NT2/D1 (cell line): ENCODE data around the gene ZNF750.

Experiments
- DNase-seq: peaks from one replicate; pipeline ENCODE4 v3.0.0-alpha.2; 2011; ENCODE audit warnings: low read depth, low spot score
- H3K27me3 ChIP-seq: 2 replicates; pipeline ENCODE4 v1.6.0; 2011; ENCODE audit warnings: mild to moderate bottlenecking; ENCODE audit not compliant: insufficient read length, insufficient read depth
- H3K36me3 ChIP-seq: 2 replicates; pipeline ENCODE4 v1.6.1; 2011; ENCODE audit warnings: mild to moderate bottlenecking, low read length, mixed read lengths; ENCODE audit not compliant: insufficient read depth, insufficient read length
- H3K4me1 ChIP-seq: 2 replicates; pipeline ENCODE4 v1.5.1; 2011; ENCODE audit not compliant: insufficient read depth, insufficient read length
- H3K4me3 ChIP-seq: 2 replicates; pipeline ENCODE4 v1.5.1; 2011; ENCODE audit warnings: low read depth; ENCODE audit not compliant: insufficient read length
- H3K9ac ChIP-seq: 2 replicates; pipeline ENCODE4 v1.6.0; 2011; ENCODE audit warnings: low read depth; ENCODE audit not compliant: insufficient read length
- H3K9me3 ChIP-seq: 2 replicates; pipeline ENCODE4 v1.5.1; 2011; ENCODE audit warnings: mild to moderate bottlenecking, low read length; ENCODE audit not compliant: insufficient read depth
- SUZ12 ChIP-seq: IDR thresholded peaks from 2 replicates; pipeline ENCODE4 v1.6.1; 2011; ENCODE audit not compliant: insufficient read length, insufficient read depth; ENCODE audit errors: extremely low read depth
- YY1 ChIP-seq: IDR thresholded peaks from 2 replicates; pipeline ENCODE4 v1.6.1; 2011; ENCODE audit not compliant: insufficient read length, insufficient read depth
- ZNF274 ChIP-seq: IDR thresholded peaks from 2 replicates; pipeline ENCODE4 v1.6.1; 2011; ENCODE audit warnings: mild to moderate bottlenecking, low read depth, low read length

Gene ZNF750

GRCh38 chr17:82862191-82862590 lies 22.4 kb upstream of the ZNF750 start:
- Histone ChIP-seq H3K27me3 (no peaks in the 10 kb centered on the region), H3K4me1 (peaks cover 36% of the 10 kb centered on the region), H3K36me3 (peaks cover 7% of the 10 kb centered on the region), H3K9me3 (no peaks in the 10 kb centered on the region), H3K4me3 (no peak overlapping the region), H3K9ac (no peak overlapping the region)
- TF ChIP-seq ZNF274 (no peak), YY1 (no peak), SUZ12 (no peak)
- no peak for DNase-seq

- Histone ChIP-seq H3K36me3 (no peaks in the 10 kb centered on the region), H3K27me3 (no peaks in the 10 kb centered on the region), H3K9ac (no peak overlapping the region), H3K4me3 (no peak overlapping the region), H3K9me3 (no peaks in the 10 kb centered on the region), H3K4me1 (peaks cover 36% of the 10 kb centered on the region)
- TF ChIP-seq ZNF274 (no peak), YY1 (no peak), SUZ12 (no peak)
- no peak for DNase-seq
These were observed 21.6 kb upstream of the ZNF750 start for GRCh38 chr17:82861393-82861775.

DNA sequence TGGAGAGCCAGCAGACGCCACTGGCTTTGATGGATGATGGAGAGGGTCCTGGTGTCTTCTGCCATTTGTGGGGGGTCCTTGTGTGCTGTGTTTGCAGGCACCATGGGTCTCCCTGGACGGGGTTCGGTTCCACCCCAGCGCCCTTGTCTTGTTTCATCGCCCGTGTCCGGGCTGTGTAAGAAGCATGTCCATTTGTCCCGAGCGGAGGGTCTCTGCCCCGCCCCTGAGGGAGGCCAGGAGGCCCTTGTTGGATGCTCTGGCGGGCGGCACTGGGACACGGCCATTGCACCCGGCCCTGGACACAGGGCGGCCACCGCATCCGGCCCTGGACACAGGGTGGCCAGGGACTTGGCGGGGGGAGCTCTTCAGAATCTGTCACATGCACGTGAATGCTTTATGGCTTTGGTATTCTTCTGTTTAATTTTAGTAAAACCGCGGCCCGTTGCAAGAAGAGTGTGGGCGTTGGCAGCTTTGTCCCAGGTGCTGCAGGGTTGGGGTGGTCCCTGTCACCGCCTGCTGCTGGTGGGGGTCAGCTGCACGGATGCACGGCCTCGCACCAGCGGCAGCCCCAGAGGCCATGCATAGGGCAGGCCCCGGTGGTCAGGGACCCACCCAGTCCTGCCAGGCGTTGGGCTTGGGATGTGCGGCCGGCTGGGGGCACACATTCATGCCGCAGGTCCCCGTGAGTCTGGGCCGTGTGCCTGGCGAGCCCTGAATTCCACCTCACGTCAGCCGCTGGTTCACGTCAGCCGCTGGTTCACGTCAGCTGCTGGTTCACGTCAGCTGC lies 21.0 kb upstream of the ZNF750 start:
- H3K27me3 ChIP-seq: no peaks in the 10 kb centered on the region
- no peak for TF ChIP-seq ZNF274
- TF ChIP-seq SUZ12: no peak
- TF ChIP-seq YY1: no peak
- H3K4me1 ChIP-seq: peaks cover 31% of the 10 kb centered on the region
- DNase-seq: no peak
- no peaks in the 10 kb centered on the region for H3K9me3 ChIP-seq
- H3K36me3 ChIP-seq: no peaks in the 10 kb centered on the region
- H3K4me3 ChIP-seq: no peak overlapping the region
- no peak overlapping the region for H3K9ac ChIP-seq

GRCh38 chr17:82859431-82860403 lies 19.9 kb upstream of the ZNF750 start:
- Histone ChIP-seq H3K36me3 (peaks cover 11% of the 10 kb centered on the region), H3K27me3 (no peaks in the 10 kb centered on the region), H3K9ac (no peak overlapping the region), H3K4me1 (peaks cover 23% of the 10 kb centered on the region), H3K4me3 (no peak overlapping the region), H3K9me3 (no peaks in the 10 kb centered on the region)
- no peak for TF ChIP-seq SUZ12
- no peak for TF ChIP-seq YY1
- TF ChIP-seq ZNF274: no peak
- DNase-seq: no peak

DNA sequence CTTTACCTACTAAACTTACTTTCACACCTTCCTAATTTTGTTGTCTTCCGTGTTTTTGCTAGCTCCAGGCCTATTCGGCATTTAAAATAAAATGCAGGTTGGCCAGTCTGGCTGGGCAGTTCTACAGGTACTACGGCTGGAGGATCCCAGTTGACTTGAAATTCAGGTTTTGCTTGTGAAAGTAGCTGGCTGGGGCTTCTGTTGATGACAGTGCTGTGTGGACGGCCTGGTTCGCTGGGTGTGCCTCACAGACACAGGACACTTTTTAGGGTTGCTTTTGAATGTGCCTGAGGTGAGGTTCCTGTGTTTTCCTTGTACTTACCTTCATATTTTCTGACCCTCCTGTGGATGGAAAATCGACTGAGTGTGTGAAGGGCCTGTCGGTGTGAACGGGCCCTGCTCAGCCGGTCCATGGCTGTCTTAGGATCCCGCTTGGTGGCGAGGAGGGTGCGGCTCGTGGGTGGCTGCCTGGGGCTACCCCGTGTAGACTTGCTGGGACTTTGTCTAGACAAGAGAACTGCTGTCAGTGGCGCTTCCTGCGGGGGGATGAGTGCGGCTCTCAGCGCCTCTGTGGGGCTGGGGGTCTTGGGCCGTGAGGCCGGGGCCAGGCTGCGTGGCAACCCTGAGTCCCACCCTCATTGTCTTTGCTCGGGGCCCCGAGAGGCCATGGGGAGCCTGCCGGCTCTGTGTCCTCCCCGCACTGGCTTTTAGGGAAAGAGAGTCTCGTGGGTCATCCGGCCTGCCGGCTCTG lies 18.7 kb upstream of the ZNF750 start:
- H3K4me1 ChIP-seq: peaks cover 14% of the 10 kb centered on the region
- H3K27me3 ChIP-seq: no peaks in the 10 kb centered on the region
- no peak overlapping the region for H3K9ac ChIP-seq
- H3K9me3 ChIP-seq: no peaks in the 10 kb centered on the region
- no peak overlapping the region for H3K4me3 ChIP-seq
- TF ChIP-seq SUZ12 (no peak), YY1 (no peak)
- peaks cover 19% of the 10 kb centered on the region for H3K36me3 ChIP-seq
- DNase-seq: no peak

DNA sequence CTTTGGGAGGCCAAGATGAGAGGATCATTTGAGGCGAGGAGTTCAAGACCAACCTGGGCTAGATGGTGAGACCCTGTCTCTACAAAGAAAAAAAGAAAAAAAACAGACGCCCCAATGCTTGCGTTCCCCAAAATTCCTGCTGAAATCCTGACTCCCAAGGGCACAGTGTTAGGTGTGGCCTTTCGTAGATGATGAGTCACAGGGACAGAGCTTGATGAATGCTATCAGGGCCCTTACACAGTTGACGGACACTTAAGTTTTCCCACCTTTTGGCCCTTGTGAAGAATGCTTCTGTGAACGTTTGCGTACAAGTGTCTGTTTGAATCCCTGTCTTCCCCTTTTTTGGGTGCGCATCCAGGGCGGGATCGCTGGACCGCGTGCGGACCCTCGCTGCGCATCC lies 16.5 kb upstream of the ZNF750 start:
- Histone ChIP-seq H3K9ac (no peak overlapping the region), H3K27me3 (no peaks in the 10 kb centered on the region), H3K4me3 (no peak overlapping the region), H3K4me1 (peaks cover 9% of the 10 kb centered on the region), H3K36me3 (peaks cover 19% of the 10 kb centered on the region), H3K9me3 (no peaks in the 10 kb centered on the region)
- no peak for DNase-seq
- TF ChIP-seq ZNF274 (no peak), YY1 (no peak), SUZ12 (no peak)

DNA sequence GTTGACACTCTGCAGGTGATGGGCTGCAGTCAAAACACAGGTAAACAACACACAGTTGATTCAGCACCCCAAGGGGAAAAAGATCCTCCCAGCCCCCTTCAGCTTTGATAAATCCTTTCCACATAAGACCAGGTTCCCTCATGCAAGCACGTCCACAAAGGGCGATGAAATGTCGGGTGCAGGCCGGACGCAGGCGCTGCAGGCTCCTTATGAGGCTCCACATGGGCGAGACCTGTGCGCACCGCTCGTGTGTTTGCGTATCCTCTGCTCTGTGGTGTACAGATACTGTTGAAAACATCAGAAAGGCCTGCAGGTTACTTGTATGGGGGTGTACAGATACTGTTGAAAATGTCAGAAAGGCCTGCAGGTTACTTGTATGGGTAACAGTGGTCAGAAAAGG lies 14.4 kb upstream of the ZNF750 start:
- H3K9me3 ChIP-seq: no peaks in the 10 kb centered on the region
- peaks cover 19% of the 10 kb centered on the region for H3K36me3 ChIP-seq
- no peak overlapping the region for H3K9ac ChIP-seq
- H3K4me1 ChIP-seq: peaks cover 9% of the 10 kb centered on the region
- no peak for TF ChIP-seq ZNF274
- no peak for TF ChIP-seq YY1
- TF ChIP-seq SUZ12: no peak
- H3K4me3 ChIP-seq: no peak overlapping the region
- no peak for DNase-seq
- no peaks in the 10 kb centered on the region for H3K27me3 ChIP-seq
